Natural killer cell (primary cell): Measurements from ENCODE around the gene ROBO1. TPM values are rescaled to one million over a fixed set of nuclear protein-coding genes. Genes with fewer than 3 reads are reported as not detected.

Experiments used
- ATAC-seq, 3 donors: fragments of 150-1000 bp in 2 of 3; fragments of 200-7000 bp in 1 of 3; cut with Tn5 transposase; 1 replicate in 1 of 3; 2 replicates in 2 of 3; pipeline ENCODE4 v1.10.0; 2021; ENCODE audit warnings: mild to moderate bottlenecking in 2 of 3, moderate library complexity in 2 of 3
- DNase-seq, 2 donors: peaks; one replicate each; pipeline versions ENCODE4 v3.0.0 to v3.0.0-alpha.2; 2013 to 2021; ENCODE audit warnings: mixed read lengths in 1 of 2
- H3K27ac ChIP-seq: one replicate; pipeline ENCODE4 v1.5.1; 2013; ENCODE audit warnings: mild to moderate bottlenecking, low read length
- H3K27me3 ChIP-seq: one replicate; pipeline ENCODE4 v1.6.1; 2013; ENCODE audit warnings: low read length; ENCODE audit not compliant: control insufficient read depth, insufficient read depth
- H3K36me3 ChIP-seq: one replicate; pipeline ENCODE4 v1.6.1; 2013; ENCODE audit warnings: low read length; ENCODE audit not compliant: control insufficient read depth, insufficient read depth
- H3K4me1 ChIP-seq: one replicate; pipeline ENCODE4 v1.6.1; 2013; ENCODE audit warnings: low read length; ENCODE audit not compliant: control insufficient read depth, insufficient read depth
- H3K4me3 ChIP-seq: one replicate; pipeline ENCODE4 v1.5.1; 2013; ENCODE audit warnings: low read length
- H3K9me3 ChIP-seq: one replicate; pipeline ENCODE4 v1.6.1; 2013; ENCODE audit warnings: low read length; ENCODE audit not compliant: control insufficient read depth, insufficient read depth
- H3K27ac Mint-ChIP-seq, 2 donors: one replicate each; pipeline ENCODE4 v1.8.0; 2022; ENCODE audit warnings: mild to moderate bottlenecking in 2 of 2, mixed read lengths in 2 of 2, moderate library complexity in 1 of 2
- H3K27me3 Mint-ChIP-seq, 2 donors: one replicate each; pipeline ENCODE4 v1.8.0; 2022; ENCODE audit warnings: low read depth in 2 of 2, mixed read lengths in 2 of 2
- H3K36me3 Mint-ChIP-seq: one replicate; pipeline ENCODE4 v1.8.0; 2022; ENCODE audit warnings: mixed read lengths
- H3K4me1 Mint-ChIP-seq, 2 donors: one replicate each; pipeline ENCODE4 v1.8.0; 2022; ENCODE audit warnings: mixed read lengths in 2 of 2
- H3K4me3 Mint-ChIP-seq: one replicate; pipeline ENCODE4 v1.8.0; 2022; ENCODE audit warnings: mild to moderate bottlenecking, moderate library complexity, mixed read lengths
- H3K9me3 Mint-ChIP-seq, 2 donors: one replicate each; pipeline ENCODE4 v1.8.0; 2022; ENCODE audit warnings: mixed read lengths in 2 of 2
- CTCF ChIP-seq: fragments of 200-600 bp; IDR thresholded peaks from one replicate; pipeline ENCODE4 v1.8.0; 2022; ENCODE audit warnings: antibody characterized with exemption
- WGBS: methylation state at CpG from one replicate; pipeline ENCODE4 v1.1.7; 2013; ENCODE audit warnings: missing lambda C conversion rate; ENCODE audit not compliant: insufficient coverage; 5-methylcytosine and 5-hydroxymethylcytosine counted together
- intact Hi-C: fragments of 100-400 bp; cut with micrococcal nuclease; formaldehyde crosslinking; loops from one replicate; pipeline ENCODE4 v1.14.2; 2022
- total RNA-seq, 4 donors: library from RNA; stranded (reverse); fragments of 120-200 nt in 1 of 4; gene quantifications; one replicate each; pipeline versions ENCODE4 v1.2.3 to v1.2.4, GENCODE V29; 2013 to 2022

Gene ROBO1
- total RNA-seq, 3 donors from 2014 or later (not counting 1 experiment from before 2014, with no cell fraction given) = 0.07 TPM; not detected in 2

GRCh38 chr3:79414806-79415205 is 353.0 kb downstream of the ROBO1 start:
- Mint-ChIP-seq H3K27me3 (no peaks in the 10 kb centered on the region), H3K36me3 (no peaks in the 10 kb centered on the region), H3K4me3 (no peak overlapping the region), H3K9me3 (peaks cover 18 to 21% of the 10 kb centered on the region in 2 donors), H3K4me1 (no peaks in the 10 kb centered on the region), H3K27ac (no peak overlapping the region)
- ATAC-seq (no peak), DNase-seq (no peak)
- Histone ChIP-seq H3K9me3 (peaks cover 3% of the 10 kb centered on the region), H3K36me3 (no peaks in the 10 kb centered on the region), H3K27ac (no peak overlapping the region), H3K4me1 (no peaks in the 10 kb centered on the region), H3K27me3 (no peaks in the 10 kb centered on the region), H3K4me3 (no peak overlapping the region)
- WGBS = 95% methylated on average over 2 of the region's 3 CpGs
- intact Hi-C loops = no loop called here
- TF ChIP-seq CTCF = no peak

GRCh38 chr3:79414035-79414434 is 353.8 kb downstream of the ROBO1 start:
- Histone ChIP-seq H3K27me3 (no peaks in the 10 kb centered on the region), H3K36me3 (no peaks in the 10 kb centered on the region), H3K27ac (no peak overlapping the region), H3K9me3 (peaks cover 3% of the 10 kb centered on the region), H3K4me1 (no peaks in the 10 kb centered on the region), H3K4me3 (no peak overlapping the region)
- no CpG with 5 or more reads among the region's 1 CpG for WGBS
- H3K4me3 Mint-ChIP-seq = no peak overlapping the region
- ATAC-seq = no peak
- peaks cover 18 to 21% of the 10 kb centered on the region in 2 donors for H3K9me3 Mint-ChIP-seq
- H3K4me1 Mint-ChIP-seq = no peaks in the 10 kb centered on the region
- intact Hi-C loops = no loop called here
- H3K36me3 Mint-ChIP-seq = no peaks in the 10 kb centered on the region
- H3K27ac Mint-ChIP-seq = no peak overlapping the region
- no peaks in the 10 kb centered on the region for H3K27me3 Mint-ChIP-seq
- no peak for DNase-seq
- TF ChIP-seq CTCF = no peak

GRCh38 chr3:79412537-79412936 is 355.3 kb downstream of the ROBO1 start:
- H3K4me3 ChIP-seq = no peak overlapping the region
- no peaks in the 10 kb centered on the region for H3K27me3 Mint-ChIP-seq
- TF ChIP-seq CTCF = no peak
- peaks cover 3% of the 10 kb centered on the region for H3K9me3 ChIP-seq
- H3K4me1 ChIP-seq = no peaks in the 10 kb centered on the region
- H3K36me3 Mint-ChIP-seq = no peaks in the 10 kb centered on the region
- DNase-seq (no peak), ATAC-seq (no peak)
- H3K4me1 Mint-ChIP-seq = no peaks in the 10 kb centered on the region
- peaks cover 15 to 18% of the 10 kb centered on the region in 2 donors for H3K9me3 Mint-ChIP-seq
- H3K4me3 Mint-ChIP-seq = no peak overlapping the region
- intact Hi-C loops = no loop called here
- no peaks in the 10 kb centered on the region for H3K36me3 ChIP-seq
- no peak overlapping the region for H3K27ac Mint-ChIP-seq
- no peak overlapping the region for H3K27ac ChIP-seq
- WGBS = no CpG with 5 or more reads among the region's 1 CpG
- no peaks in the 10 kb centered on the region for H3K27me3 ChIP-seq

GRCh38 chr3:79410617-79411016 is 357.2 kb downstream of the ROBO1 start:
- no peak for DNase-seq
- TF ChIP-seq CTCF = no peak
- H3K27ac Mint-ChIP-seq = no peak overlapping the region
- no peaks in the 10 kb centered on the region for H3K36me3 ChIP-seq
- no peaks in the 10 kb centered on the region for H3K4me1 Mint-ChIP-seq
- 91% methylated on average over 1 of the region's 2 CpGs for WGBS
- no peaks in the 10 kb centered on the region for H3K36me3 Mint-ChIP-seq
- peaks cover 15 to 18% of the 10 kb centered on the region in 2 donors for H3K9me3 Mint-ChIP-seq
- intact Hi-C loops = no loop called here
- no peaks in the 10 kb centered on the region for H3K27me3 ChIP-seq
- no peak for ATAC-seq
- no peak overlapping the region for H3K27ac ChIP-seq
- no peak overlapping the region for H3K4me3 ChIP-seq
- no peak overlapping the region for H3K4me3 Mint-ChIP-seq
- H3K4me1 ChIP-seq = no peaks in the 10 kb centered on the region
- no peaks in the 10 kb centered on the region for H3K27me3 Mint-ChIP-seq
- peaks cover 3% of the 10 kb centered on the region for H3K9me3 ChIP-seq
